ENCODE results near the gene PA2G4.

The PA2G4 gene

GRCh38 chr12:56129942-56130495 lies 25.7 kb downstream of the PA2G4 start:
- Mint-ChIP-seq H3K36me3 (ENCODE audit: low read depth) (peaks cover 42% of the 10 kb centered on the region), H3K9me3 (no peaks in the 10 kb centered on the region), H3K4me3 (peak overlapping the region; percentile 92), H3K4me1 (peaks cover 44% of the 10 kb centered on the region), H3K27me3 (ENCODE audit: low read depth, poor library complexity) (peaks cover 3% of the 10 kb centered on the region), H3K27ac (no peak overlapping the region)
- DNase-seq: no peak
- TF ChIP-seq CTCF (IDR thresholded peaks at IDR 0.05): no peak

- Mint-ChIP-seq H3K9me3 (no peaks in the 10 kb centered on the region), H3K27ac (no peak overlapping the region), H3K4me3 (peak overlapping the region; percentile 37), H3K4me1 (peaks cover 43% of the 10 kb centered on the region), H3K27me3 (ENCODE audit: low read depth, poor library complexity) (peaks cover 3% of the 10 kb centered on the region), H3K36me3 (ENCODE audit: low read depth) (peaks cover 45% of the 10 kb centered on the region)
- no peak for DNase-seq
- TF ChIP-seq CTCF (IDR thresholded peaks at IDR 0.05): no peak
Measured at GRCh38 chr12:56130876-56131275, 26.5 kb downstream of the PA2G4 start.

- DNase-seq: no peak
- no peak overlapping the region for H3K4me3 Mint-ChIP-seq
- no peak for TF ChIP-seq CTCF (IDR thresholded peaks at IDR 0.05)
- H3K36me3 Mint-ChIP-seq (ENCODE audit: low read depth): peaks cover 85% of the 10 kb centered on the region
- no peaks in the 10 kb centered on the region for H3K27me3 Mint-ChIP-seq (ENCODE audit: low read depth, poor library complexity)
- H3K4me1 Mint-ChIP-seq: peaks cover 11% of the 10 kb centered on the region
- H3K27ac Mint-ChIP-seq: no peak overlapping the region
- H3K9me3 Mint-ChIP-seq: no peaks in the 10 kb centered on the region
Measured at GRCh38 chr12:56134897-56135296, 30.5 kb downstream of the PA2G4 start.

GRCh38 chr12:56137853-56138571 lies 33.7 kb downstream of the PA2G4 start:
- Mint-ChIP-seq H3K27me3 (ENCODE audit: low read depth, poor library complexity) (no peaks in the 10 kb centered on the region), H3K36me3 (ENCODE audit: low read depth) (peaks cover 79% of the 10 kb centered on the region), H3K4me1 (no peaks in the 10 kb centered on the region), H3K9me3 (no peaks in the 10 kb centered on the region), H3K27ac (no peak overlapping the region), H3K4me3 (no peak overlapping the region)
- DNase-seq: no peak
- no peak for TF ChIP-seq CTCF (IDR thresholded peaks at IDR 0.05)

GRCh38 chr12:56141946-56142784 lies 37.8 kb downstream of the PA2G4 start:
- no peak overlapping the region for H3K4me3 Mint-ChIP-seq
- H3K27me3 Mint-ChIP-seq (ENCODE audit: low read depth, poor library complexity): no peaks in the 10 kb centered on the region
- H3K27ac Mint-ChIP-seq: peak overlapping the region; percentile 77
- no peak for TF ChIP-seq CTCF (IDR thresholded peaks at IDR 0.05)
- DNase-seq: no peak
- H3K36me3 Mint-ChIP-seq (ENCODE audit: low read depth): peaks cover 73% of the 10 kb centered on the region
- H3K4me1 Mint-ChIP-seq: peaks cover 5% of the 10 kb centered on the region
- no peaks in the 10 kb centered on the region for H3K9me3 Mint-ChIP-seq
